PC-9 (cell line): Measurements from ENCODE around the gene MERTK. TPM values are rescaled to one million over a fixed set of nuclear protein-coding genes. Genes with fewer than 3 reads are reported as not detected.

Experiments used
- BruUV-seq: library from RNA; stranded (reverse); fragments of 400-500 nt; replicated peaks from 2 replicates; lab custom pipeline; 2021; lab: Mats Ljungman, UMichigan
- CTCF ChIA-PET: fragments of 300-600 bp; sonication (Branson Sonifier 250); formaldehyde crosslinking; loops from one replicate; lab custom pipeline; 2022; ENCODE audit warnings: antibody characterized with exemption; lab: Charles Lee
- POLR2A ChIA-PET: fragments of 300-600 bp; sonication (Branson Sonifier 250); formaldehyde crosslinking; loops from one replicate; lab custom pipeline; 2022; ENCODE audit warnings: antibody characterized with exemption; ENCODE audit not compliant: unreplicated experiment; lab: Charles Lee
- DNase-seq, 2 experiments: peaks; one replicate each; pipeline versions ENCODE4 v3.0.0 to v3.0.0-alpha.2; 2015 to 2022; ENCODE audit warnings: mixed read lengths in 1 of 2
- H2AFZ ChIP-seq: fragments of 200-600 bp; sonication (generic); 2 replicates; pipeline ENCODE4 v1.8.1; 2017; ENCODE audit warnings: antibody characterized with exemption
- H3F3A ChIP-seq: fragments of 200-600 bp; sonication (generic); 2 replicates; pipeline ENCODE4 v1.8.1; 2017; ENCODE audit warnings: antibody characterized with exemption, mild to moderate bottlenecking, low read depth; ENCODE audit not compliant: insufficient read depth
- H3K27ac ChIP-seq: fragments of 200-600 bp; sonication (generic); 2 replicates; pipeline ENCODE4 v1.6.1; 2016; ENCODE audit warnings: mixed run types
- H3K27me3 ChIP-seq: fragments of 200-600 bp; sonication (generic); 2 replicates; pipeline ENCODE4 v1.6.1; 2016; ENCODE audit warnings: low read depth, mixed run types; ENCODE audit not compliant: insufficient read depth
- H3K36me3 ChIP-seq: fragments of 200-600 bp; sonication (generic); 2 replicates; pipeline ENCODE4 v1.6.1; 2016; ENCODE audit warnings: low read depth, mixed run types
- H3K4me1 ChIP-seq: fragments of 200-600 bp; sonication (generic); replicated peaks from 2 replicates; pipeline ENCODE4 v1.6.1; 2016; ENCODE audit warnings: mixed run types; ENCODE audit not compliant: insufficient read depth
- H3K4me2 ChIP-seq: fragments of 200-600 bp; sonication (generic); 2 replicates; pipeline ENCODE4 v1.6.1; 2017; ENCODE audit warnings: mixed run types
- H3K4me3 ChIP-seq: fragments of 200-600 bp; sonication (generic); 2 replicates; pipeline ENCODE4 v1.6.1; 2016; ENCODE audit warnings: mixed run types
- H3K79me2 ChIP-seq: fragments of 200-600 bp; sonication (generic); 2 replicates; pipeline ENCODE4 v1.6.1; 2017; ENCODE audit warnings: low read depth, mixed run types
- H3K9me2 ChIP-seq: fragments of 200-600 bp; sonication (generic); 2 replicates; pipeline ENCODE4 v1.8.1; 2017; ENCODE audit warnings: mild to moderate bottlenecking; ENCODE audit not compliant: insufficient read depth
- H3K9me3 ChIP-seq: fragments of 200-600 bp; sonication (generic); 2 replicates; pipeline ENCODE4 v1.8.1; 2016; ENCODE audit warnings: low read depth; ENCODE audit not compliant: insufficient read depth
- H4K20me1 ChIP-seq: fragments of 200-600 bp; sonication (generic); 2 replicates; pipeline ENCODE4 v1.8.1; 2017; ENCODE audit not compliant: insufficient read depth
- CTCF ChIP-seq: fragments of 200-600 bp; sonication (generic); conservative IDR thresholded peaks from 2 replicates; pipeline ENCODE4 v1.6.1; 2017; ENCODE audit warnings: mixed run types, antibody characterized with exemption, mild to moderate bottlenecking, moderate library complexity
- EZH2 ChIP-seq: fragments of 200-600 bp; sonication (generic); IDR thresholded peaks from 2 replicates; pipeline ENCODE4 v1.8.0; 2017; ENCODE audit warnings: antibody characterized with exemption, low read depth
- intact Hi-C: fragments of 100-400 bp; cut with micrococcal nuclease; formaldehyde crosslinking; loops from one replicate; pipeline ENCODE4 v1.10.0; 2022; ENCODE audit not compliant: unreplicated experiment
- total RNA-seq: library from RNA; stranded (reverse); gene quantifications from 2 replicates; pipeline ENCODE4 v1.2.3, GENCODE V29; 2021

Gene MERTK
- total RNA-seq, 1 experiment from 2014 or later = 1.6 TPM

DNA sequence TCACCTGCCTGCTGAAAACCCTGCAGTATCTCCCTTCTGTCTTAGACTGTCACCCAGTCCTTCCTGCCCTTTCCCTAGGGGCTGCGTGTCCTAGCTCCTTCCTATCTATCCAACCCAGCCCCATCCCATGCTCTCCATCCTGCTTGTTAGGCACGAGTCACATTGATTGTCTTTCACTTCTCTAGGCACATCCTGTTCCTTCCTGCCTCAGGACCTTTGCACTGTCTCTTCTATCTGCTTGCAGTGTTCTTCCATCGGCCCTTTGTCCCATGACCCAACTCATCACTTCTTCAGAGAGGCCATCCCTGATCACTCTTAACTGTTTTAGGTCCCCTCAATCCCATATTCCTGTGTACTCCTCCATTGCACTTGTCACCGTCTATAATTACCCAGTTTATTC lies 50.4 kb downstream of the MERTK start:
- CTCF ChIA-PET = no interaction called here
- TF ChIP-seq CTCF = no peak
- no peak for TF ChIP-seq EZH2
- intact Hi-C loops = no loop called here
- Histone ChIP-seq H3K27ac (no peak overlapping the region), H3K4me1 (peaks cover 28% of the 10 kb centered on the region), H3K4me3 (no peak overlapping the region), H3K36me3 (no peaks in the 10 kb centered on the region), H3K79me2 (no peaks in the 10 kb centered on the region), H3K9me3 (no peaks in the 10 kb centered on the region), H4K20me1 (no peaks in the 10 kb centered on the region), H3K27me3 (no peaks in the 10 kb centered on the region), H3K9me2 (no peaks in the 10 kb centered on the region), H3K4me2 (no peak overlapping the region), H3F3A (peaks cover 27% of the 10 kb centered on the region), H2AFZ (no peak overlapping the region)
- DNase-seq = no peak
- no TSS peak for BruUV-seq
- POLR2A ChIA-PET = no interaction called here

GRCh38 chr2:111950236-111950635 lies 51.8 kb downstream of the MERTK start:
- H3K9me3 ChIP-seq = no peaks in the 10 kb centered on the region
- H3K4me1 ChIP-seq = peaks cover 20% of the 10 kb centered on the region
- H2AFZ ChIP-seq = no peak overlapping the region
- H3K27ac ChIP-seq = no peak overlapping the region
- no peak overlapping the region for H3K4me3 ChIP-seq
- no peaks in the 10 kb centered on the region for H3K9me2 ChIP-seq
- no peak overlapping the region for H3K4me2 ChIP-seq
- H3F3A ChIP-seq = peaks cover 19% of the 10 kb centered on the region
- intact Hi-C loops = no loop called here
- CTCF ChIA-PET = no interaction called here
- TF ChIP-seq EZH2 (no peak), CTCF (no peak)
- no peaks in the 10 kb centered on the region for H4K20me1 ChIP-seq
- no peaks in the 10 kb centered on the region for H3K36me3 ChIP-seq
- no TSS peak for BruUV-seq
- POLR2A ChIA-PET = no interaction called here
- H3K79me2 ChIP-seq = no peaks in the 10 kb centered on the region
- DNase-seq = no peak
- no peaks in the 10 kb centered on the region for H3K27me3 ChIP-seq

DNA sequence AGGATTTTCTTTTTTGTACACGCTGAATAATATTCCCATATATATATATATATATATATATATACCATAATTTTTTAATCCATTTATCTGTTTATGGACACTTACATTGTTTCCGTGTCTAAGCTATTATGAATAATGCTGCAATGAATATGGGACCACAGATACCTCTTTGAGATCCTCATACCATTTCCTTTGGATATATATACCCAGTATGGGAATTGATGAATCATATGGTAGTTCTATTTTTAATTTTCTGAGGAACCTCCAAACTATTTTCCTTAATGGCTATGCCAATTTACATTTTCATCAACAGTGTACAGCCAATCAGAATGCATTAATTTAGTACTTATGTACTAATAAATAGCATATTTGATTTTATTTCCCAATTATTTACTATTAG lies 53.1 kb downstream of the MERTK start:
- Histone ChIP-seq H3K9me2 (no peaks in the 10 kb centered on the region), H3K79me2 (no peaks in the 10 kb centered on the region), H3K27ac (no peak overlapping the region), H3K36me3 (no peaks in the 10 kb centered on the region), H3K4me3 (no peak overlapping the region), H3K4me2 (no peak overlapping the region), H3K27me3 (no peaks in the 10 kb centered on the region), H4K20me1 (no peaks in the 10 kb centered on the region), H3F3A (peaks cover 7% of the 10 kb centered on the region), H3K4me1 (peaks cover 8% of the 10 kb centered on the region), H3K9me3 (no peaks in the 10 kb centered on the region), H2AFZ (no peak overlapping the region)
- ChIA-PET CTCF (no interaction called here), POLR2A (no interaction called here)
- no peak for DNase-seq
- TF ChIP-seq CTCF (no peak), EZH2 (no peak)
- no TSS peak for BruUV-seq
- intact Hi-C loops = no loop called here
